SKM-1 (cell line): Measurements from ENCODE around the gene IQCH.

Experiments used
- DNase-seq: peaks from one replicate; lab custom pipeline; 2025; ENCODE audit not compliant: unreplicated experiment; lab: John Stamatoyannopoulos, UW

Gene IQCH

DNA sequence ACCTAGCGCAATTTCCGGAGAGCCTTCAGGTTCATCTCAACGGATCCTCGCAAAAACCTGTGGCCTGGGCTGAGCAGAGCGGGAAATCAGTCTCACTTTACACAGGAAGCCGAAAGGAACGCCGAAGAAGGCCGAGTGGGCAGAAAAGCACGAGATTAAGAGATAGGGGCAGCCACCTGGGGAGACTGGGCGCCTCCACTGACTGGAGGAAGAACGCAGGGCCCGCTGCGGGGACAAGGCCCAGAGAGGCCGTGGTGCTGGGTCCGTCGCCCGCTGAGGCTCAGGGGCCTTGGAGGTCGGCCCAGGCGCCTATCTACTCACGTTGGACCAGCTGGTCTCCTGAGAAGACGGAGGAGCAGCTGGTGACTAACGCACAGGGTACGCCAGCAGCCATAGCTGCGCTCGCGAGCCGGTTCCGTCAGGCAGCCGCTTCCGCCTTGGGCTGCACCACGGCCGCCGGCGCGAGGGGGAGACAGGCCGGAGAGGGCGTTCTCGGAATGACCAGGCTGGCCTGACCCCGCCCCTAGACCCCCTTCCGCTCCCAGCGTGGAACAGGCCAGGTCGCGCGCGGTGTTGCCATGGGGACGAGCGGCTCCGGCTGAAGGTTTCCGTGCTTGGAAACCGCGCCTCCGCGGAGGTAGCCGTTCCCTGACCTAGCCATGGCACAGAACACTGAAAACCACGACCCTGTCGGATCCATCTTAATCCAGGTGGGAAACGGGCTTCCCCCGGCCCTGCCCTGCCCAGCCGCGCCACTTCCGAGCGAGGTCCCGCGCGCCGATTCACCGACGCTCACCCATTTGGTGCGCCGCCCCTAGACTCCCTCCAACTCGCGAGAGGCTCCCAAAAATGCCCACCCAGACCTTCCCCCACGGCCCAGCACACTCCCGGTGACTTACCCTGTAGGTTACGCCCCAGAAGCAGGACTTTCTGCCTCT, at the start of gene IQCH, which contains the start of gene AAGAB:
IQCH (plus strand) TSS at position 549 of the 938 bp plus-strand sequence; CDS start at position 660, 111 bp downstream.
AAGAB (minus strand) TSS at position 424 of the 938 bp plus-strand sequence; CDS start at position 394, 30 bp downstream.
- DNase-seq = peak; percentile 90

DNA sequence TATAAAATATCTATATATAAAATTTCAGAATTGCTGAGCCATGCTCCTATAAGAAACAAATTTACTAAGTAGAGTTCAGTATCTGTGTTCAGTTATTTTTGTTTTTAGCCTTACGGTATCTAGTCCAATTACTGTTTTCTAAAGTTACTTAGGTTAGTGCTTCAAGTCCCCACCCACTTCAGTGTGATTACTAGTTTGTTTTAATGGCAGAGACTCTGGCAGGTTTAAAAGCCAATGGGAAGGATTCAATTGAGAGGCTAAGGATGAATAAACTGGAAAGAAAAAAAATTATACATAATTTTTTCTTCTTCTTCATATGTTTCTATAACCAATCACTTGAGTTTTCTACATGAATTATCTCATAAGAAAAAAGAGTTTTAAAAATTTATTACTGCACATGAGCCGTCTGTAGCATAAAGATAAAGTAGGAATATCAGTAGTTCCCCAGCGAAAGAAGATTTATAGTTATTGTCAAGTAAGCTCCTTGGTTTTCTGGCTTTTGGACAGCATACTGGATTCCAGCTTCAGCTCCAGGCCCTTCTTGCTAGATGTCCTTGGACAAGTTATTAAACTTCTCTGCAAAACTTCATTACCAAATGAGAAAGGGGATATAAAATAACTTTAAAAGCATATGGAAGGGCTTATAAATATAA, 46.9 kb upstream of the IQCH start:
- no peak for DNase-seq

DNA sequence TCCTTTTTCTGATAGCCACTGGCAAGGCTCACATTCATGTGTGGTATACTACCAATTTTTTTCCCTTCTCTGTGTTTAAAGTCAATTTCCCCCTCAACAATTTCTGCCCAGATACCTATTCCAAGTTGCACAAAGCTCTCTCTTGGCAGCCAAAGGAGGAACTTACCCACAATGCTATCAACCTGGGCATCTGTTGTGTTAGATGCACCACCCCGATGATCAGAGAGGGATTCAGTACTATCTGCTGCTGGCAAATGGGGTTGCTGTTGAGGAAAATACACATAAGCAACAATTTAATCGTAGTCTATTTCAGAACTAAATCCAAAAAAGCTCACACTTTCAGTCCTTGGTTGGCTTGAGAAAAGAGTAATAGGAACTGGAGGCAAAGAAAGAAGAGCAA, 46.2 kb upstream of the IQCH start:
- DNase-seq = no peak

DNA sequence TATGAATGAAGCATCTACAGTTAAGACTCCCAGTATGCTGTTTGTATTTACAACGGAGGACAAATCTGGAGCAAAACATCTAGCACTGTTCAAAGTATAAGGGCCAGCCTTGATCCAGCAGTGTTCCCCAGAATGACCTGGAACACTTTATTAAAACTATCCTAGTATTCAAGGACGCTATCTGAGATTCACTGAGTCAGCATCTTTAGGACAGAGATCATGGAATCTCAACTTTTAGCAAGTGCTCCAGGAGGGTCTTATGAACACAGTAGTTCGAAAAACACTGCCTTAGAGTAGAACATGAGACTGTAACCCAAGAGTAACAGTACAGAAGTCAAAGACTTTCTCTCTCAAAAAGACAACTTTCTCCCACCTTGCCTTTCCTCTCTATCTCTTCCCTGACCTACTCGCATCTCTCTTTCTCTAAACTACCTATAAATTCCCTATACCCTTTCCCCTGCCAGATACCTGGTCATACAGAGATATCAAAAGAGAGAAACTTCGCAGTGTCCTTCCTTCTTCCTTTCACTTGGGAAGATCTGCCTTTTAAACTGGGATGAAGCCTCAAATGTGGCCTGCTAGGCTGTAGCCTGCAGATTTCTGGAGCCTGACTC, 43.9 kb upstream of the IQCH start:
- no peak for DNase-seq

GRCh38 chr15:67212684-67213367, 41.8 kb upstream of the IQCH start:
- DNase-seq = no peak

- no peak for DNase-seq
Observed at GRCh38 chr15:67215102-67215501, 39.5 kb upstream of the IQCH start.

- DNase-seq = no peak
Observed at GRCh38 chr15:67216859-67217258, 37.7 kb upstream of the IQCH start.

- DNase-seq = no peak
Observed at GRCh38 chr15:67218428-67218827, 36.2 kb upstream of the IQCH start.

- no peak for DNase-seq
Observed at GRCh38 chr15:67219288-67219687, 35.3 kb upstream of the IQCH start.

GRCh38 chr15:67224889-67225288, 29.7 kb upstream of the IQCH start:
- no peak for DNase-seq

DNA sequence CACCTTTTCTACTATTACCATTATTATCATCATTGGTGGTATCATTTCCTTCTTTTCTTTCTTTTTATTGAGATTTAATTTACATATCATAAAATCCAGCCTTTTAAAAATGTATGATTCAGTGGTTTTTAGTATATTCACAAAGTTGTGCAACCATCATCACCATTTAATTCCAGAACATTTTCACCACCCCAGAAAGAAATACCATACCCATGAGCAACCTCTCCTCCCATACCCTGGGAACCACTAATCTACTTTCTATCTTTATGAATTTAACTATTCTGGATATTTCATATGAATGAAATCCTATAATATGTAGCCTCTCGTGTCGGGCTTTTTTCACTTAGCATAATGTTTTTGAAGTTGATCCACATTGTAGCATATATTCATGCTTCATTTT, 29.2 kb upstream of the IQCH start:
- DNase-seq = no peak

DNA sequence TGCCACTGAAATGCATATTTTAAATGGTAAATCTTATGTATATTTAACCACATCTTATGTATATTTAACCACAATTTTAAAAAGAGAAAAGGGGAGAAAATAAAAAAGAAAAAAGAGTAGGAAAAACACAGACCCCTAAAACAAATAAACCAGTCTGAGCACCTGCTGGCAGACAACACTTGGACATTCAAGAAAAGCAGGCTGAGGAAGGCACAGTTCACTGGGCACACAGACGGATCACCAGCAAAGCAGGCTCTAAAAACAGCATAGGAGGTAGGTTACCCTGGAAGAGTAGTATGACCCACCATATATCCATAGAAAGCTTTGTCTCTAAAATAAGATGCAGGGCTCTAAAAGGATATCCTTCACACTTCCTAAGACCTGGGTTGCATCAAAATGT, 27.2 kb upstream of the IQCH start:
- no peak for DNase-seq

- DNase-seq = no peak
Observed at GRCh38 chr15:67227846-67228245, 26.7 kb upstream of the IQCH start.

- no peak for DNase-seq
Observed at GRCh38 chr15:67228286-67228685, 26.3 kb upstream of the IQCH start.

- DNase-seq = no peak
Observed at GRCh38 chr15:67230504-67230903, 24.1 kb upstream of the IQCH start.

DNA sequence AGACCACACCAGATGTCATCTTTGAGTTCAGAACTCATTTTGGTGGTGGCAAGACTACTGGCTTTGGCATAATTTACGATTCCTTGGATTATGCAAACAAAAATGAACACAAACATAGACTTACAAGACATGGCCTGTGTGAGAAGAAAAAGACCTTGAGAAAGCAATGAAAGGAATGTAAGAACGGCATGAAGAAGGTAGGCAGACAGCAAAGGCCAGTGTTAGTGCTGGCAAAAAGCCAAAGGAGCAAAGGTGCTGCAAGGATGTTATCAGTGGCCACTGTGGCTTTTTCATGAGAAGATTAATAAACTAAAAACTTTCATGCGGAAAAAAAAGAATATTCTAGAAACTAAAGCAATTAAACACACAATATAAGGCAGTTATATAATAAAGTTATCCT, 22.0 kb upstream of the IQCH start:
- no peak for DNase-seq

DNA sequence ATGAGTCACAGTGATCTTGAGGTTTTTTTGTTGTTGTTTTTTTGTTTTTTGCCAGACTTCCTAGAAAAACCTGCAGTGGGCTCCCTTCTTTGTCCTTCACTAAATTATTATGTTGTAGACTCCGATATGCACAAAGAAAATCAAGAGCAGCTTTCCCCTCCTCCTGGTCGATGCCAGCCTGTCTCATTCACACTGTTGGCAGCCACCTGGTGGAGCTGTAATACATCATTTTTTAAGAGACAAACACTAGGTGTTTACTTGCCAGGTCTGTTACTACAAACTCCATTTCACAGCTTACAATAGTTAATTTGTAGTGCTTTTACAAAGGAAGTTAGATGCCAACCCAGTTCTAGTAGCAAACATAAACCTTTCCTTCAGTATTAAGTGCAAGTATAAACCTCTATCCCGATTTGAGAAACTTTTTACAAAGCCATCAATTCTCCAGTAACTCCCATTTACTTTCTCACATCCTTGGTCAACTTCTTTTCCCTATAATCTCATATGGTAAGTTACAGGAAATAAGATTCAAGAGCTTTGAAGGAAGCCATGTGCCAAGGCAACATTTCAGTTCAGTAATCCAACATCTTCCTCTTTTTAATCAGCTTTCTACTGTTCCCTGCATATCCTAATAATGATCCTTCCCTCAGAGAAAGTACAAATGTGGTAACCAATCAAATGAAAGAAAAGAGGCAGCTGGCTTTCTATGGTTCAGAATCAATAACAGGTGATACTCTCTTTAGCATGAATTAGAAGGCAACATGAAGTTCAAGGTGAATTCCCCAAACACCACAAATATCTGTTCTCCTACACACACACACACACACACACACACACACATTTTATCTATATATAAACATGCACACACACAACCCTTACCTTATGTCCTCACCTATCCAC, 14.1 kb upstream of the IQCH start:
- peak; percentile 9 for DNase-seq

- DNase-seq = no peak
Observed at GRCh38 chr15:67241132-67241855, 13.3 kb upstream of the IQCH start.

- DNase-seq = peak; percentile 30
Observed at GRCh38 chr15:67242708-67243111, 11.9 kb upstream of the IQCH start.
